ENCODE data around the gene C2orf69. TPM values are rescaled to one million over a fixed set of nuclear protein-coding genes. Genes with fewer than 3 reads are reported as not detected.

C2orf69 gene
- total RNA-seq, 2 experiments from 2014 or later, result 14.2 to 16.5 TPM

DNA sequence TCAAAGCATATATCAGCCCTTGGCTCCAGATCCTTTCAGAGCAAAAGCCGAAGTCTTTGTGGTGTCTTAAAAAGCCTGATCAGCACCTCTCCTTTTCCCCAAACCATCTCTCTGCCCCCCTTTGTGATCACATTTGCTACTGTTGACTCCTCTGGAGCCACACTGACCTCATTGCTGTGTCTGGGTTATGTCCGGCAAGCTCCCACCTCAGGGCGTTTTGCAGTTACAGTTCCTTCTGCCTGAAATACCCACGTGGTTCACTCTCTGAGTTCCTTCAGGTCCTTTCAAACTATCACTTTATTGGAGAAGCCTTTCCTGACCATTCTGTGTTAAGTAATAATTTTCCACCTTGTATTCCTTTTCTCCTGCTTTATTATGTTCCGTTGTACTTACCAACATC is 11.8 kb downstream of the C2orf69 start:
- Mint-ChIP-seq H3K9me3 (ENCODE audit: insufficient read depth) (no peaks in the 10 kb centered on the region), H3K4me1 (ENCODE audit: low read depth) (peaks cover 4% of the 10 kb centered on the region), H3K4me3 (no peak overlapping the region), H3K36me3 (ENCODE audit: low read depth) (peaks cover 40% of the 10 kb centered on the region), H3K27me3 (ENCODE audit: low read depth) (no peaks in the 10 kb centered on the region), H3K27ac (no peak overlapping the region)
- ATAC-seq (no peak), DNase-seq (no peak)
- POLR2A ChIA-PET, result no interaction called here
- CTCF ChIA-PET, result interaction anchor here (1.5 kb wide), 1 partner anchor 15 kb away, joined by 5 read pairs; no protein-coding TSS in a partner anchor

DNA sequence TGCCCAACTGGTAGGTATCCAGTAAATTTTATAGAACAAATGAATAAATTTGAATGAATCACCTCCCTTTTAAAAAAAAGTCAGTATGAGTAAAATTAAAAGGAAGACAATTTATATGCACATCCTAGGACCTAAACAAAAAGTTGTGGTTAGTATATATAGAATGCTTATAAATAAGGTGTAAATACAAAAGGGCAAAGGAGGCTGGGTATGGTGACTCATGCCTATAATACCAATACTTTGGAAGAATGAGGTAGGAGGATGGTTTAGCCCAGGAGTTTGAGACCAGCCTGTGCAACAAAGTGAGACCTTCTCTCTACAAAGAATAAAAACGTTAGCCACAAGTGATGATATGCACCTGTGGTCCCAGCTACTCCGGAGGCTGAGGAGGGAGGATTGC is 12.8 kb downstream of the C2orf69 start:
- no peaks in the 10 kb centered on the region for H3K9me3 Mint-ChIP-seq (ENCODE audit: insufficient read depth)
- peaks cover 4% of the 10 kb centered on the region for H3K4me1 Mint-ChIP-seq (ENCODE audit: low read depth)
- no peak overlapping the region for H3K4me3 Mint-ChIP-seq
- no peak overlapping the region for H3K27ac Mint-ChIP-seq
- H3K27me3 Mint-ChIP-seq (ENCODE audit: low read depth), result no peaks in the 10 kb centered on the region
- POLR2A ChIA-PET, result no interaction called here
- CTCF ChIA-PET, result no interaction called here
- DNase-seq (no peak), ATAC-seq (no peak)
- H3K36me3 Mint-ChIP-seq (ENCODE audit: low read depth), result peaks cover 38% of the 10 kb centered on the region

DNA sequence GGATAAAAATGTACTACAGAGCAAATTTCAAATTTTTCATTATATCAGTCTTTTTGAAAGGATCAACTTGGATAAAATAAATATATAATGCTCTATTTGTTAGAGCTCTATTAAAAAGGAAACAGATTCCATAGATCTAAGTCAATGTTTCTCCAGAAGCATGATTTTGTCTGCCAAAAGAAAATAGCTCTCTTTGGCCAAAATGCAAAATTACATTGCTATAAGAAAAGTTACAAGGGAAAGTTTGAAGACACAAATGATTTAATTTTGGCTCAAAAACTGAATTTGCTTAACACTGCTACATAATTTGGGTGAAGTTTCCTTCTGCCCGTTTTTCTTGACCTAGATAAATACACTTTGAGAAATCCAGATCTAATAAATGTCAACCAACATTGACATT is 15.7 kb downstream of the C2orf69 start:
- H3K27ac Mint-ChIP-seq, result no peak overlapping the region
- H3K4me3 Mint-ChIP-seq, result no peak overlapping the region
- POLR2A ChIA-PET, result no interaction called here

DNA sequence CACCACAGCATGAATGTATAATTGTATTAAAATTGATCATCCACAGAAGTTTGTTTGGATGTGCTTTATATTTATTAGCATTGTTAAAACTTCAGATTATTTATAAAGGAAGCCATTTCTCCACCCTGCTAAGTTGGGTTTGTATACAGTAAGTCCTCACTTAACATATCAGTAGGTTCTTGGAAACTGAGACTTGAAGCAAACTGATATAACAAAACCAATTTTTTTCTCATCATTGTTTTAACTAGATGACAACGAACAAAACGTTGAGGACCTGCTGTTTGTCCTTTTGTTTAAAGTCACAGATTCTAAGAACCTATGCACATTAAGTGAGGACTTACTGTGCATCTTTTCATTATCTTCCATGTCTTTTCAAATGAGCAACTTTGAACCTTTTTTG is 17.1 kb downstream of the C2orf69 start:
- no peak for ATAC-seq
- DNase-seq, result no peak
- POLR2A ChIA-PET, result no interaction called here
- Mint-ChIP-seq H3K9me3 (ENCODE audit: insufficient read depth) (no peaks in the 10 kb centered on the region), H3K36me3 (ENCODE audit: low read depth) (peaks cover 47% of the 10 kb centered on the region), H3K4me1 (ENCODE audit: low read depth) (no peaks in the 10 kb centered on the region), H3K27me3 (ENCODE audit: low read depth) (no peaks in the 10 kb centered on the region), H3K27ac (no peak overlapping the region), H3K4me3 (no peak overlapping the region)
- CTCF ChIA-PET, result no interaction called here

More for the DNA sequence above, 15.7 kb downstream of the C2orf69 start:
- no peak for DNase-seq
- ATAC-seq, result no peak
- Mint-ChIP-seq H3K36me3 (ENCODE audit: low read depth) (peaks cover 42% of the 10 kb centered on the region), H3K4me1 (ENCODE audit: low read depth) (peaks cover 4% of the 10 kb centered on the region), H3K9me3 (ENCODE audit: insufficient read depth) (no peaks in the 10 kb centered on the region), H3K27me3 (ENCODE audit: low read depth) (no peaks in the 10 kb centered on the region)
- CTCF ChIA-PET, result interaction anchor here (2.3 kb wide), 1 partner anchor 14 kb away, joined by 7 read pairs; no protein-coding TSS in a partner anchor

DNA sequence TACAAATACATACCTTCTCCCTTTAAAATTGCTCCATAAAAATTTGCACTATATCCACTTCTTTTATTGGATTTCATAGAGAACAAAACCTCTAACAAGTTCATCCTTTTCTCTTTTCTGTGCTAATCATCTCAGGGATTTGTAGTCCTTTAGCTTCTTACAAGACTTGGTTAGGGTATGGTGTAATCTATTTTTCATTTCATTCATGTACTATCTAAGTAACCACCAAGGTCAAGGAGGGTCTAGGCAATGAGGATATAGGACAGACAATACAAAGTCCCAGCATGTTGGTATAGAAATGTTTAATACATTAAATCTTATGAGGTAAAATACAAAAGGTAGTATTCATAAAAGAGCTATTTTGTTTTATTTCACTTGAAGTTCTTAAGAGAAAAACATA is 17.5 kb downstream of the C2orf69 start:
- DNase-seq (no peak), ATAC-seq (no peak)
- Mint-ChIP-seq H3K36me3 (ENCODE audit: low read depth) (peaks cover 48% of the 10 kb centered on the region), H3K9me3 (ENCODE audit: insufficient read depth) (no peaks in the 10 kb centered on the region), H3K4me3 (no peak overlapping the region), H3K4me1 (ENCODE audit: low read depth) (no peaks in the 10 kb centered on the region), H3K27ac (no peak overlapping the region), H3K27me3 (ENCODE audit: low read depth) (no peaks in the 10 kb centered on the region)
- ChIA-PET CTCF (no interaction called here), POLR2A (no interaction called here)

DNA sequence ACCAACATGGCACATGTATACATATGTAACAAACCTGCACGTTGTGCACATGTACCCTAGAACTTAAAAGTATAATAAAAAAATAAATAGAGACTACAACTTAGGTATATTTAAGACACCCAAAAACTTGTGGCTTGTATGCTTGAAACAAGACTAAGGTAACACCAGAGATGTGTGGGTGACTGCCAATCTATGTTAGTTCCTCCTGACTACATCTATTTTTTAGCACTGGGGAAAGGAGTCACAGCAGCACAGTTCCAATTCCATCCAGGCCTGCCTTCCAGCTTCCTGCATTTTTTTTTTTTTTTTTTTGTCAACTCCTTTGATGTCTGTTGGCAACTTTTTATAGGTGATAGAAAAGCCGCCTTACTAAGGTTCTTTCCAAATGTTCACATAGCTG is 18.2 kb downstream of the C2orf69 start:
- ChIA-PET CTCF (no interaction called here), POLR2A (no interaction called here)
- no peak for DNase-seq
- peaks cover 44% of the 10 kb centered on the region for H3K36me3 Mint-ChIP-seq (ENCODE audit: low read depth)
- no peaks in the 10 kb centered on the region for H3K4me1 Mint-ChIP-seq (ENCODE audit: low read depth)
- no peaks in the 10 kb centered on the region for H3K9me3 Mint-ChIP-seq (ENCODE audit: insufficient read depth)
- H3K27ac Mint-ChIP-seq, result no peak overlapping the region
- no peak overlapping the region for H3K4me3 Mint-ChIP-seq
- H3K27me3 Mint-ChIP-seq (ENCODE audit: low read depth), result no peaks in the 10 kb centered on the region
- ATAC-seq, result no peak

DNA sequence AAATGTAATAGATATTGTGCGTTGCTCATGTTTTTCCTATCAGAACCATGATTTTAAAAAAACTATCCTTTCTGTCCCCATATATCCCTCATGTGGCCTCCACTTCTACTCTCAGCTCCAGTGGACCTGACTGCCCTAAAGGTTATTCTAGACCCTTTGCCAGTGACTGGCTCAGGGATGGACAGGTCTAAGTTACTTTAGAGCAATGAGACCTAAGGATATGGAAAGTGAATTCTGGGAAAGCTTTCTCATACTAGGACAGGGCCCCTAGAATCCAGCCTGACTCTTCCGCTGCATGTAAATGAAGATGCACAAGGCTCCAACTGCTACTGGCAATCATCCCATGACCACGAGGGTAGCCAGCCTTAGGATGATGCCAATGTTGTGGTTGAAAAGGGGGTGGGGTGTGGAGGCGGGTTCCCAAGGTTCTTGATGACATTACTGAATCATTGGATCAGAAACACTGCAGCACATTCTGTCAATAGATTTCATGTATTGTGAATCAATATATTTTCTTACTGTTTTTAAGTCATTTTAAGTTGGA is 21.3 kb downstream of the C2orf69 start:
- ChIA-PET CTCF (no interaction called here), POLR2A (no interaction called here)
- Mint-ChIP-seq H3K27me3 (ENCODE audit: low read depth) (no peaks in the 10 kb centered on the region), H3K9me3 (ENCODE audit: insufficient read depth) (no peaks in the 10 kb centered on the region), H3K27ac (no peak overlapping the region), H3K36me3 (ENCODE audit: low read depth) (peaks cover 37% of the 10 kb centered on the region), H3K4me3 (no peak overlapping the region), H3K4me1 (ENCODE audit: low read depth) (no peaks in the 10 kb centered on the region)
- DNase-seq (no peak), ATAC-seq (no peak)

DNA sequence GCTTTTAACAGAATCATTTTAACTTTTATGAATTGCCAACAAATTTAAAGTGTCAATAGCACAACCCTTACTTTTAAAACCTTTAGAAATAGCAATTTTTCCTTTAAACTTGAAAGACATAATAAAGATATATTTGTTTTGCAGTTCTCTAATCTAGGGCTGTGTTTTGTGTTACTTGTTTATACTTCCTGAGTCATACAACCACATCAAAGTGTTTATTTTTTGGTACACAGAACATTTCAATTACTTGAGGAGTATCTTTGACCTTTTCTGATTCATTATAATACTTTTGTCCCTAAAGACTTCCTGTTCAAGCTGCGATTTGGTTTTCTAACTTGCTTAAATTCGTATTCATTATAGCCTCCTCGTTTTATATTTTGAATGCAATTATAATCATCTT is 22.4 kb downstream of the C2orf69 start:
- Mint-ChIP-seq H3K4me3 (no peak overlapping the region), H3K4me1 (ENCODE audit: low read depth) (no peaks in the 10 kb centered on the region), H3K9me3 (ENCODE audit: insufficient read depth) (no peaks in the 10 kb centered on the region), H3K27me3 (ENCODE audit: low read depth) (no peaks in the 10 kb centered on the region), H3K27ac (no peak overlapping the region), H3K36me3 (ENCODE audit: low read depth) (peaks cover 34% of the 10 kb centered on the region)
- POLR2A ChIA-PET, result no interaction called here
- CTCF ChIA-PET, result no interaction called here
- ATAC-seq, result no peak
- DNase-seq, result no peak

DNA sequence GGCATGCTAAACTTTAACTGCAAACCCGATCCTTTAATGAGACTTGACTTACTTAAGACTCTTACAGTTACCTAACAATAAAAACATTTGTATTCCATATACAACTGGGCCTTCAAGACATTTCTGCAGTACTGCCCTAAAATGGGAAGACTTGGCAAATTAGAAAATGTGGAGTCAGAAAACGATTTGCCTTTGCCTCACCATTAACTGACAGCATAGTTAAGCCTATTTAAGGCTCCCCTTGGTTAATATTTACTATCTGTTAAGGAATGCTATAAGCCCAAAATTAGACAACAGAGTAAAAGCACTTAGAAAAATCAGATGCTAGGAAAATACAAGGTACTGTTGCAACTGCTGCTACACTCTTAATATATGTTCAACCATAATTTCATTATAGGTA is 25.5 kb downstream of the C2orf69 start:
- ATAC-seq, result no peak
- CTCF ChIA-PET, result no interaction called here
- Mint-ChIP-seq H3K36me3 (ENCODE audit: low read depth) (peaks cover 30% of the 10 kb centered on the region), H3K4me1 (ENCODE audit: low read depth) (peaks cover 4% of the 10 kb centered on the region), H3K4me3 (no peak overlapping the region), H3K27me3 (ENCODE audit: low read depth) (no peaks in the 10 kb centered on the region), H3K27ac (no peak overlapping the region), H3K9me3 (ENCODE audit: insufficient read depth) (no peaks in the 10 kb centered on the region)
- POLR2A ChIA-PET, result interaction anchor here (0.7 kb wide), 1 partner anchor 59 kb away, joined by 3 read pairs; no protein-coding TSS in a partner anchor
- DNase-seq, result no peak

DNA sequence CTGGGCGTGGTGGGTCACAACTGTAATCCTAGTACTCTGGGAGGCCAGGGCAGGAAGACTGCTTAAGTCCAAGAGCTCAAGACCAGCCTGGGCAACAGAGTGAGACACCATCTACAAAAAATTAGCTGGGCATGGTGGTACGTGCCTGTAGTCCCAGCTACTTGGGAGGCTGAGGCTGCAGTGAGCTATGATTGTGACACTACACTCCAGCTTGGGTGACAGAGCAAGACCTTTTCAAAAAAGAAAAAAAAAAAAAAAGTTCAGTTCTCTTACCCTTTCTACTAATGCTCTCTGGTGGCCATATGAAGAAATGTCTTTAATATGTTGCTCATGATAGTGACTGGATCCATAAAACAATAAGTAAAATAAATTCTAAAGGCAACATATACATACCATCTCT is 29.3 kb downstream of the C2orf69 start:
- no peaks in the 10 kb centered on the region for H3K27me3 Mint-ChIP-seq (ENCODE audit: low read depth)

DNA sequence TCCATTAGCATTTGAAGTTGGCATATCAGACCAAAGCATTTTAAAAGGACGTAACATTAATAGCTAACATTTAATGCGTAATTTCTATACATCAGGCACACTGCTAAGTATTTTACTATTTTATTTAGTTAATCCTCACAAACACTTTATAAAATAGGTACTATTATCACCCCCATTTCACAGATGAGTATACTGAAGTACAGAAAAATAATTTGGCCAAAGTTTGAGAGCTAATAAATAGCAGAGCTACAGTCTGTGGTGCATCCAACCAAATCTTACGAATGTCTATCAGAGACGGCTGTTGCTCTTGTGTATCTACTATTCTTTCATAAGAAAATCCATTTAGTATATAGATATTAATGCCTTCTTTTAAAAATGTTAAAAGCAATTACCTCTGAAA is 32.3 kb downstream of the C2orf69 start:
- Mint-ChIP-seq H3K27me3 (ENCODE audit: low read depth) (no peaks in the 10 kb centered on the region), H3K36me3 (ENCODE audit: low read depth) (peaks cover 45% of the 10 kb centered on the region), H3K9me3 (ENCODE audit: insufficient read depth) (no peaks in the 10 kb centered on the region), H3K27ac (no peak overlapping the region), H3K4me1 (ENCODE audit: low read depth) (peaks cover 14% of the 10 kb centered on the region), H3K4me3 (no peak overlapping the region)
- no peak for ATAC-seq
- POLR2A ChIA-PET, result no interaction called here
- DNase-seq, result no peak
- CTCF ChIA-PET, result interaction anchor here (0.9 to 1.2 kb wide), 2 partner anchors 203 to 239 kb away, joined by 3 to 4 read pairs; no protein-coding TSS in a partner anchor

More for the DNA sequence above, 29.3 kb downstream of the C2orf69 start:
- no peak overlapping the region for H3K4me3 Mint-ChIP-seq
- H3K9me3 Mint-ChIP-seq (ENCODE audit: insufficient read depth), result no peaks in the 10 kb centered on the region
- POLR2A ChIA-PET, result no interaction called here
- peaks cover 4% of the 10 kb centered on the region for H3K4me1 Mint-ChIP-seq (ENCODE audit: low read depth)
- H3K36me3 Mint-ChIP-seq (ENCODE audit: low read depth), result peaks cover 34% of the 10 kb centered on the region
- ATAC-seq (peak; percentile 53), DNase-seq (no peak)
- CTCF ChIA-PET, result interaction anchor here (0.8 to 1.7 kb wide), 10 partner anchors 9 to 531 kb away, joined by 3 to 7 read pairs (median 4); no protein-coding TSS in a partner anchor
- no peak overlapping the region for H3K27ac Mint-ChIP-seq

DNA sequence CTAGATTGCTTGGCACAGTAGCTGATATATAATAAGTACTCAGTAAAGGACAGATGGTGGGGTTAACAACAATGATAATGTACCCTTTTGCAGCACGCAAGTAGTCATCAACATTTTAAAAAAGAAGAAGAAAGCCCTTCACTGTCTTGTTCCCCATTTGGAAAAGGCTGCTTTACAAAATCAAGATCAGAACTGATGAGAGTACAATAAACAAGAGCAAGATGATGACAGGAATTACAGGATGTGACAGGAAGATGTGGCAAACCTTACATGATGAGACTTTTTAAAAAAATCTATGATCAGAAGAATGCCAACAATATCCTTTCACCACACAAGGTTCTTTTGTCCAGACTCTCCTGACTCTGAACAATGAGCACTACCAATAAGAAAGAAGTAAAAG is 35.1 kb downstream of the C2orf69 start:
- no peak for ATAC-seq
- peaks cover 20% of the 10 kb centered on the region for H3K4me1 Mint-ChIP-seq (ENCODE audit: low read depth)
- no peak overlapping the region for H3K4me3 Mint-ChIP-seq
- peaks cover 43% of the 10 kb centered on the region for H3K36me3 Mint-ChIP-seq (ENCODE audit: low read depth)
- no peaks in the 10 kb centered on the region for H3K9me3 Mint-ChIP-seq (ENCODE audit: insufficient read depth)
- H3K27me3 Mint-ChIP-seq (ENCODE audit: low read depth), result no peaks in the 10 kb centered on the region
- DNase-seq, result no peak
- CTCF ChIA-PET, result no interaction called here
- H3K27ac Mint-ChIP-seq, result peak overlapping the region; percentile 13
- POLR2A ChIA-PET, result no interaction called here

DNA sequence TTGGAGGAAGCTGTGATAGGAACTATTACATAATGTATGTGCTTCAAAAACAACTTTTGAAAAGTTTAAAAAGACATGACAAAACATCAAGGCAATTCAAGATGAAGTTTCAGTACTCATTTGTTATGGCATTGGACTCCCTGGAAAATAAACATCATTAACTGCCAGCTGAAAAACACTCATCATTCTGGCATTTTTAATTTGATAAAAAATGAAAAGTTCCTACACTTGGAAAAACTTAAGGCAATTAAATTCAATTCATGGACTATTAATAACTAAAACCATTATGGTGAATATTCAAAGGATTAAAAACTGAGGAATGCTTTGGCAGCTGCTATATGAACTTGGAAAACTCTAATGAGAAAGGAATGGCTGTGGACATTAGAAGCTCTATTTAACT is 35.7 kb downstream of the C2orf69 start:
- no peak overlapping the region for H3K4me3 Mint-ChIP-seq

More for the DNA sequence above, 35.7 kb downstream of the C2orf69 start:
- DNase-seq (no peak), ATAC-seq (no peak)
- Mint-ChIP-seq H3K36me3 (ENCODE audit: low read depth) (peaks cover 43% of the 10 kb centered on the region), H3K9me3 (ENCODE audit: insufficient read depth) (no peaks in the 10 kb centered on the region), H3K4me1 (ENCODE audit: low read depth) (peaks cover 23% of the 10 kb centered on the region), H3K27me3 (ENCODE audit: low read depth) (no peaks in the 10 kb centered on the region), H3K27ac (no peak overlapping the region)
- CTCF ChIA-PET, result interaction anchor here (0.9 to 1.1 kb wide), 2 partner anchors 18 to 34 kb away, joined by 3 read pairs; no protein-coding TSS in a partner anchor
- POLR2A ChIA-PET, result interaction anchor here (0.6 kb wide), 1 partner anchor 11 kb away, joined by 3 read pairs; no protein-coding TSS in a partner anchor
